ENCODE results near the gene STAC3.

Gene STAC3

GRCh38 chr12:57262126-57262822 is 11.3 kb upstream of the STAC3 start:
- no peak for TF ChIP-seq CTCF (conservative IDR thresholded peaks at IDR 0.05; ENCODE audit: low read depth, low read length)
- no peak for DNase-seq (ENCODE audit: low read depth)
- H3K4me3 ChIP-seq (ENCODE audit: low read length) = no peak overlapping the region

- no peak overlapping the region for H3K4me3 ChIP-seq (ENCODE audit: low read length)
- no peak for TF ChIP-seq CTCF (conservative IDR thresholded peaks at IDR 0.05; ENCODE audit: low read depth, low read length)
- DNase-seq (ENCODE audit: low read depth) = no peak
These were observed 10.5 kb upstream of the STAC3 start for GRCh38 chr12:57261428-57261865.

GRCh38 chr12:57260366-57260765 is 9.4 kb upstream of the STAC3 start:
- TF ChIP-seq CTCF (conservative IDR thresholded peaks at IDR 0.05; ENCODE audit: low read depth, low read length) = no peak
- DNase-seq (ENCODE audit: low read depth) = no peak
- H3K4me3 ChIP-seq (ENCODE audit: low read length) = no peak overlapping the region

GRCh38 chr12:57258977-57259970 is 8.3 kb upstream of the STAC3 start:
- no peak for DNase-seq (ENCODE audit: low read depth)
- H3K4me3 ChIP-seq (ENCODE audit: low read length) = no peak overlapping the region
- TF ChIP-seq CTCF (conservative IDR thresholded peaks at IDR 0.05; ENCODE audit: low read depth, low read length) = no peak

GRCh38 chr12:57255916-57256315 is 4.9 kb upstream of the STAC3 start:
- TF ChIP-seq CTCF (conservative IDR thresholded peaks at IDR 0.05; ENCODE audit: low read depth, low read length) = no peak
- H3K4me3 ChIP-seq (ENCODE audit: low read length) = no peak overlapping the region
- no peak for DNase-seq (ENCODE audit: low read depth)

GRCh38 chr12:57254506-57255280 is 3.7 kb upstream of the STAC3 start:
- TF ChIP-seq CTCF (conservative IDR thresholded peaks at IDR 0.05; ENCODE audit: low read depth, low read length) = no peak
- DNase-seq (ENCODE audit: low read depth) = no peak
- H3K4me3 ChIP-seq (ENCODE audit: low read length) = no peak overlapping the region
